Muscle of arm (tissue), 12 donors: Measurements from ENCODE around the gene EXD3. TPM values are rescaled to one million over a fixed set of nuclear protein-coding genes. Genes with fewer than 3 reads are reported as not detected.

Experiments used
- DNase-seq: peaks from one replicate; pipeline ENCODE4 v3.0.0-alpha.2; 2013
- polyA plus RNA-seq, 12 donors: library from polyadenylated mRNA; unstranded; fragments of 120-200 nt; gene quantifications; one replicate each; pipeline ENCODE4 v1.2.1, GENCODE V29; 2013; ENCODE audit not compliant: insufficient read length in 12 of 12

EXD3 gene
- polyA plus RNA-seq, 12 donors: 6.7 to 21.6 (median 11.6) TPM; not detected in 1

GRCh38 chr9:137432687-137433348 lies 9.9 kb upstream of the EXD3 start:
- no peak for DNase-seq

DNA sequence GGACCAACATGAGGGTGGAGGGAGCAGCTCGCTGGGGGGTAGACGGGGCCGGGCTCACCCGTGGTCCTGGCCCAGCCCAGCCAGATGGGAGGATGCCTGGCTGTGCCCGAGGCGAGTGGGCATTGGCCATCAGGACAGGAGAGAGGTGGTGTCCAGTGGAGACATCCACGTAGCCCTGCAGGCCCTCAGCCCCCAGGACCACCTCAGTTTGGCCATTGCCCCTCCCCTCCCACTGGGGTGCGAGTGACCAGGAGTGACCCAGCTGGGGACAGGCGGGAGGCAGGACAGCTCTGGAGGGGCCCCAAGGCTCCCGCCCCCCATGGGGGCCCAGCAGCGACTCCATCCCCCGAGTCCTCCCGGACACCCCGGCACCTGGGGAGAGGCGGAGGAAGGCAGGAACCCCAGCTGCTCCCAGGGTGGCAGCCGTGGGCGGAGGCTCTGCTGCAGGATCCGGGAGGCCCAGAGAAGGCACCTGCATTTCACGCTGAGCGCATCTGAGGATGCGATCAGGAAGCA lies 8.5 kb upstream of the EXD3 start:
- DNase-seq: no peak

- no peak for DNase-seq
These were observed 7.9 kb upstream of the EXD3 start for GRCh38 chr9:137430723-137431415.

- no peak for DNase-seq
These were observed 7.2 kb upstream of the EXD3 start for GRCh38 chr9:137429974-137430722.

- no peak for DNase-seq
These were observed 6.6 kb upstream of the EXD3 start for GRCh38 chr9:137429546-137429890.

DNA sequence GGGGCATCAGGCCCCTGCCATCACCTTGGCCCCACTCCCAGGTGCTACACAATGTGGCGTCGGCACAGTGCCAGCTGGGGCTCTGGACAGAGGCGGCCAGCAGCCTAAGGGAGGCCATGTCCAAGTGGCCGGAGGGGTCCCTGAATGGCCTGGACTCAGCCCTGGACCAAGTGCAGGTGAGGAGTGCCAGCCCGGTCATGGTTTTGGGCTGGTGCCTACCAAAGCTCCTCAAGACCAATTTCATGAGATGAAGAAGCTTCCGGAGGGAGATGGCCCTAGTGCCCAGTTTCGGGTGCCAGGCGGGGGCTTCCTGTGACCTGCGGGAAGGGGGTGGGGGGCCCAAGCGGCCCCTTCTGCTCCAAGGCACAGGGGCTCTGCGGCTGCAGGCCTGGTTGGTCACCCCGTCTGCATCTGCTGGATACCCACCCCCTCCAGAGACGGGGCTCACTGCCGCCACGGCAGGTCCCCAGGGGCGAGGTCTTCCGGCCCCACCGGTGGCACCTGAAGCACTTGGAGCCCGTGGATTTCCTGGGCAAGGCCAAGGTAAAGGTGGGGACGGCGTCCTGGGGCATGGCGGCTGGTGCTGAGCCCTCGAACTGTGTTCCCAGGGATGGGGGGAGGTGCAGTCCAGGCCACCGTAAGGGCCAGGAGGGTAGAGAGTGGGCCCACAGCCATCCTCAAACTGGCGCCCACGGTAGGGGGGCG lies 6.0 kb upstream of the EXD3 start:
- DNase-seq: no peak

GRCh38 chr9:137428311-137428630 lies 5.3 kb upstream of the EXD3 start:
- no peak for DNase-seq

- DNase-seq: no peak
These were observed 4.7 kb upstream of the EXD3 start for GRCh38 chr9:137427454-137428310.

DNA sequence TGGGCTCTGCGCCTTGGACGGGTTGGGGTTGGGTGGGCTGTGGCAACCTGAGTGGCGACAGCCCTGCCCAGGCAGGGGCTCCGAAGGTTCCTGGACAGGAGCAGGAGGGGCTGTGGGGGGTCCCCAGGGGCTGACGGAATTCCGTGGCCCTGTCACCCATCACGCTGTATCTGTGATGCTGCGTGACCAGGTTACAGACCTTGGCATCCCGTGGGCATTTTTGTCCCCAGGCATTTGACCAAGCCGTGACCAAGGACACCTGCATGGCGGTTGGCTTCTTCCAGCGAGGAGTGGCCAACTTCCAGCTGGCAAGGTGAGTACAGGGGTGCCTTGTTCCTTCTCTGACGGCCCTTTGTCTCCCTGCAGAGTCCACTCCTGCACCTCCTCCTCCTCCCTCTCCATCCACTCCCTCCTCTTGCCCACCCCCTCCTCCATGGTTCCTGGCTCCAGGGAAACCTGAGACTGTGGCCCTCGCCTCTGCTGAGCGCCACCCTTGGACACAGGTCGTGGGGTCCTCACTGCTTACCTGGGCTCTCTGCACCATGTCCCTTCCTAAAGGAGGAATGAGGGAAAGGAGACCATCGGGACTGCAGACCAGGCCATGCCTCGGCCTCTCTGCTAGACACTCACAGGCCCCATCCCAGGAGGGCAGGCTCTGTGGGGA lies 3.2 kb upstream of the EXD3 start:
- DNase-seq: no peak

DNA sequence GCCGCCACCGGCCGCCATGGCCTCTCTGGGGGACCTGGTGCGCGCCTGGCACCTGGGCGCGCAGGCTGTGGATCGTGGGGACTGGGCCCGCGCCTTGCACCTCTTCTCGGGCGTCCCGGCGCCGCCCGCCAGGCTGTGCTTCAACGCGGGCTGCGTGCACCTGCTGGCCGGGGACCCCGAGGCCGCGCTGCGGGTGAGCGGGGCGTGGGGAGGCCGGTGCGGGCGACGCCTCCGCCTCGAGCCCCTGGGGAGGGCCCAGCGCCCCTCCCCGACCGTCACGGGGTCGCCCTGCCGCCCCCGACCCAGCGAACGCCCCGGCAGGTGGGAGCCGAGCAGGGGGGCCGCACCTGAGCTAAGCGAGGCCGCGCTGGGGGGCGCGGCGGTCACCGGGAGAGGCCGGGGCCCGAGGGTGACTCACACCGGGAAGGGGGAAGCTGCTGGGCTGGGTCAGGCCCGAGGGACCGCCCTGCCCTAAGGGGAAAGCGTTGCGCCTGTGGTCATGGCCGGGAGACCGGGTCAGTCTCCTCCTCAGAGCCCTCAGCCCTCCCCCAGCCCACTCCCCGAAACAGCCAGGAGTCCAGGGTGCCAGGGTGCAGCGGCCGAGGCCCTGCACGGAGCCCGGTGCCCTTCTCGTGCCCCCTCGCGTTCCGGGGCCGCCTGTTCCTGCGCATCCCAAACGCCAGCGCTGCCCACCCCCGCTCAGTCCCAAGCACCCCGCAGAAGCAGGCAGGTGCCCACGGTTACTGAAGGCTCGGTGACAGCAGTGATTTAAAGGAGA lies 741 bp upstream of the EXD3 start:
- DNase-seq: no peak

DNA sequence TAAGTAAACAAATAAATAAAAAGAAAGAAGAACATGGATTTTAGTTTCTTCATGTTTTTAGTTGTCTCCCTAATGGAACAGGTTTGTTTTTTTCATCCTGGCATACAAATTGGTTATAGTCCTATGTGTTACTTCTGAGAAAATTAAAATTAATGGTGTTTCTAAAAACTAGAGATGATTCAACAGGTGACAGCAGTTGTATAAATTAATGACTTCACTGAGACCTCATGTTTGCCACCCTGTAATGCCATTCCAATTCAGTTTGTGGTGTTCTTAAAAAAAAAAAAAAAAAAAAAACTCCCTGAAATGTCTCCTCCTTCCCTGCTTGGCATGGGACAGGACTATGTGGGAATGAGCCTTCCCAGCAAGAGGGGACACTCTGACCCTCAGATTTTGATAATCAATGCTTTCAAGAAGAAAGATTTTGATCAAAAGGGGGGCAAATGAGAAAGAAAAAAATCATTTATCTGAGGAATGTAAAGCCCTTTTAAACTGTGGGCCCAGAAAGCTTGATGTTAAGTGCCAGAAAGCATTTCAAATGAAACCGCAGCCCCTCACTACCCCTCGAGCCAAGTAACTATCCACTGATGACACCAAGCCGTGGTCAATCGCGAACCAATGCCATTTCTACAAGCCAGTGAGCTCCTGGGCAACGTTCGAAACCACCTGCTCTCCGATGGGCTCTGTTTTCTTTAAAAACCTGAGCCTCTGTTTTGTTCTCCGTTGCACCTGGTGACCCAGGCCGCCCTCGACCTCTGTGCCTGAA lies 941 bp downstream of the EXD3 start:
- DNase-seq: no peak

DNA sequence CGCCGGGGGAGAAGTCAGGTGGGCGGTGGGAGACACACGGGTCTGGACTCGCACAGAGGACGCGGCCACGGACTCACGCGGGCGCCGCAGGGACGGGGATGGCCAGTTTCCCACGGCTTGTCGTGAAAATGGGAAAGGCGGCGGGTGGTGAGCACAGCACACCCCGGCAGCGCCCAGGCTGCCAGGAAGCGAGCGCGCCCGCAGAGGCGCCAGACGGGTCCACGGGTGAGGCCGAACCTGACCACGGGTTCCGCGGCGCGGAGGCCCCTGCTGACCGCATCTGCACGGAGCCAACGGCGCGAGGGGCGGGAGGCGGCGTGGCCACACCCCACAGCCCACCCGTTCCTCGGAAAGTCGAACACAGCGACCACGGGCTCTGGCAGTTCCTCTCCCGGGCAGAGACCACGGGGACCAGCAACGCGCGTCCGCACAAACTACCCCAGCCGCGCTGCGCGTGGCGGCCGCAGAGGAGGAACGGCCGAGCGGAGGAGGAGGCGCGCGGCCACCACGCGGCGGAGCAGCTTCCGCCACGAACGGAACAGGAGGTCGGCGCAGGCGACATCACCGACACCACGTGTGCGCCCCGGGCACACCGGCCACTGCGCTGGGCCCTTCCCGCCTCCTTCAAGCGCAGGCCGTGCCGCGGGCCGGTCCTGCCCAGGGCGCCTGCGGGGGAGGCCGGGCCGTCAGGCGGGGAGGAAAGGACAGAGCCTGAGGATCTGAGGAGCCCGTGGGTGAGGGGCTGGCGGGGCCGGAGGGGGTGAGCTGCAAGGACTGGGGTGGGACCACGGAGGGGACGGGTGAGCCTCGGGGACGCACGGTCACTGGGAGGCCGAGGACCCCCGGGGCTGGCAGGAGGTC lies 5.6 kb downstream of the EXD3 start:
- no peak for DNase-seq

GRCh38 chr9:137416563-137417151 lies 6.3 kb downstream of the EXD3 start:
- DNase-seq: no peak

- DNase-seq: no peak
These were observed 6.9 kb downstream of the EXD3 start for GRCh38 chr9:137416006-137416562.

DNA sequence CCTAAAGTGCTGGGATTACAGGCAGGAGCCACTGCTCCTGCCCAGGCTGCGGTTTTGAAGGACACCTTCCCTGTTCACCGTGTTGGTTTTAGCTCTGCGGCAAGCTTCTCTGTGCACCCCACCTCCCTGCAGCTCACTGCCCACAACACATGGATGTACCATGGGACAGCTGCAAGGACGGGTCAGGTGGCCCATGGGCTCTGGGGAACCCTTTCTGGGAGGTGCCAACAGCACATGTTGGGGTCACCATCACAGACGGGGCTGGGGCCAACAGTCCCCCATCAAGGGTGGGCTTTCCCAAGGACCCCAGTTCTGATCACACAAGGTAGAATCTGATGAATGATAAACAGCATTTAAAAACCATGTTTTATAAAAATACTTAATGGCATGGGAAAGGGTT lies 7.5 kb downstream of the EXD3 start:
- no peak for DNase-seq

GRCh38 chr9:137412431-137412830 lies 10.5 kb downstream of the EXD3 start:
- DNase-seq: no peak

DNA sequence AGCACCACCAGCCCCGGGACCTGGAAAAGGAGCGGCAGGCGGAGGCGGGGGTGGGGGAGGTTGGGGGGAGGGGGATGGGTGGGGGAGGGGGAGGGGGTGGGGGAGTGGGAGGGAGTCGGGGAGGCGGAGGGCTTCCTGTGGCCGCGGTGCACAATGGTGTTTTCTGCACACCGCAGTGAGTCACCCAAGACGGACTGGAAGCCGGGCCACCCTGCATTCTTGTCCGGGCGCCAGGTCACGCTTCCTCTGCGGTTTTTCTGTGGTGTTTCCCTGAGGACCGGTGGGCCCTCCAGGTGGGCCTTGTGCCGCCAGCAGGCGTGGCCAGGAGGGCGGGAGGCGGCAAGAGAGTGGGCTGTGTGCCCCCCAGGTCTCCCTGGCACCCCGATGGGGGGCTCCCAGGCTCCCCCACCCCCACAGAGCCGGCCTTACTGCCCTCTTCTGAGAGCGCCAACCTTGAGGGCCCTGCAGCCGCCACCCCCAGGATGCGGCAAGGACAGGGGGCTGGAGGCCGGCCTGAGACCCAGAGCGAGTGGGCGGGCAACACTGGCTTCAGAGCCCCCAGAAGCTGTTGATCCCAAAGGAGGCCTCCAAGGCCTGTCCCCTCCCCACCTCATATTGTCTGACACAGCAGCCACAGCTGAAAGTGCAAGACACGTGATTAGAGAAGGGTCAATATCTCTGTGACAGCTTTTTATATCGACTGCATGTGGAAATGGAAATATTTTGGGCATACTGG lies 11.1 kb downstream of the EXD3 start:
- DNase-seq: no peak
